HepG2 (cell line): ENCODE measurements around the gene CDK6. TPM values are rescaled to one million over a fixed set of nuclear protein-coding genes. Genes with fewer than 3 reads are reported as not detected.

Source experiments
- ATAC-seq: fragments of 200-7000 bp; cut with Tn5 transposase; 3 replicates; pipeline ENCODE4 v1.9.1; 2020; ENCODE audit warnings: mild to moderate bottlenecking, moderate library complexity
- BruUV-seq: library from RNA; stranded (reverse); fragments of 400-500 nt; replicated peaks from 2 replicates; lab custom pipeline; 2021; lab: Mats Ljungman, UMichigan
- CTCF ChIA-PET: fragments of 300-600 bp; formaldehyde crosslinking; extraction: SDS; loops from one replicate; lab custom pipeline; 2021; ENCODE audit warnings: low total read pairs, inconsistent platforms, low intra/inter-chr PET ratio; lab: Yijun Ruan, JAX
- POLR2A ChIA-PET: fragments of 350-600 bp; sonication (Branson Sonifier 250); formaldehyde crosslinking; loops from one replicate; lab custom pipeline; 2020; ENCODE audit warnings: antibody characterized with exemption, inconsistent platforms; lab: Yijun Ruan, JAX
- DNase-seq: peaks from one replicate; pipeline ENCODE4 v3.0.0-alpha.2; 2015; ENCODE audit warnings: low spot score
- FAIRE-seq: peaks from 3 replicates; lab custom pipeline; 2011; peaks lifted over from hg19 to GRCh38; lab: Jason Lieb, UNC
- H2AFZ ChIP-seq: one replicate; pipeline ENCODE4 v1.6.1; 2011; ENCODE audit warnings: low read length, inconsistent platforms
- H3K27ac ChIP-seq: fragments of 300-600 bp; 3 replicates; pipeline ENCODE4 v1.8.0; 2011; ENCODE audit warnings: mixed run types, mild to moderate bottlenecking, mixed read lengths, low read length, inconsistent platforms; ENCODE audit not compliant: insufficient read depth; ENCODE audit errors: extremely low read length
- H3K27me3 ChIP-seq, 2 experiments: fragments of 200-600 bp in 1 of 2; 2 replicates in 1 of 2; 3 replicates in 1 of 2; pipeline versions ENCODE4 v1.6.0 to v1.8.0; 2011; ENCODE audit warnings: low read length in 2 of 2, mild to moderate bottlenecking in 2 of 2, moderate library complexity in 2 of 2, inconsistent platforms in 1 of 2; ENCODE audit not compliant: insufficient read depth in 2 of 2, control insufficient read depth in 1 of 2
- H3K36me3 ChIP-seq, 2 experiments: fragments of 200-600 bp in 1 of 2; replicated peaks in 1 of 2; 2 replicates in 1 of 2; 3 replicates in 1 of 2; pipeline versions ENCODE4 v1.5.1 to v1.8.0; 2011; ENCODE audit warnings: low read length in 2 of 2, inconsistent platforms in 1 of 2; ENCODE audit not compliant: insufficient read depth in 2 of 2, control insufficient read depth in 1 of 2
- H3K4me1 ChIP-seq: 2 replicates; pipeline ENCODE4 v1.5.1; 2012; ENCODE audit warnings: low read length, inconsistent platforms; ENCODE audit not compliant: insufficient read depth
- H3K4me2 ChIP-seq: 2 replicates; pipeline ENCODE4 v1.6.0; 2011; ENCODE audit warnings: low read depth, low read length, inconsistent platforms
- H3K4me3 ChIP-seq, 3 experiments: fragments of 200-600 bp in 1 of 3; sonication (generic), shearing (Covaris generic) in 1 of 3; replicated peaks in 1 of 3; 2 replicates each; pipeline ENCODE4 v1.5.1; 2011 to 2016; ENCODE audit warnings: low read length in 3 of 3, inconsistent platforms in 2 of 3, low read depth in 2 of 3, mild to moderate bottlenecking in 2 of 3, control low read depth in 1 of 3, mixed read lengths in 1 of 3; ENCODE audit not compliant: insufficient read depth in 1 of 3
- H3K79me2 ChIP-seq: one replicate; pipeline ENCODE4 v1.6.1; 2011; ENCODE audit warnings: low read length, inconsistent platforms; ENCODE audit not compliant: insufficient read depth
- H3K9ac ChIP-seq: 2 replicates; pipeline ENCODE4 v1.6.0; 2011; ENCODE audit warnings: mild to moderate bottlenecking, low read depth, low read length, inconsistent platforms; ENCODE audit not compliant: insufficient read depth
- H3K9me3 ChIP-seq: 2 replicates; pipeline ENCODE4 v1.5.1; 2012; ENCODE audit warnings: mild to moderate bottlenecking, low read length
- H4K20me1 ChIP-seq: 2 replicates; pipeline ENCODE4 v1.6.0; 2011; ENCODE audit warnings: inconsistent platforms, mild to moderate bottlenecking, low read length, moderate library complexity; ENCODE audit not compliant: insufficient read depth
- HDAC1 ChIP-seq: sonication (generic); formaldehyde crosslinking; IDR thresholded peaks from 2 replicates; pipeline ENCODE4 v1.5.1; 2020; ENCODE audit warnings: mild to moderate bottlenecking, missing genetic modification reagents
- HNF4A ChIP-seq: sonication (generic); formaldehyde crosslinking; IDR thresholded peaks from 2 replicates; pipeline ENCODE4 v1.4.0; 2020; ENCODE audit warnings: missing genetic modification reagents
- NPAS2 ChIP-seq: sonication (generic); formaldehyde crosslinking; IDR thresholded peaks from 2 replicates; pipeline ENCODE4 v1.8.0; 2022; ENCODE audit warnings: mild to moderate bottlenecking, missing genetic modification reagents, borderline replicate concordance
- RBAK ChIP-seq: sonication (generic); formaldehyde crosslinking; IDR thresholded peaks from 2 replicates; pipeline ENCODE4 v1.5.1; 2020; ENCODE audit warnings: mild to moderate bottlenecking, missing genetic modification reagents
- TBX2 ChIP-seq: sonication (generic); formaldehyde crosslinking; IDR thresholded peaks from 2 replicates; pipeline ENCODE4 v1.5.0; 2020; ENCODE audit warnings: missing genetic modification reagents, mild to moderate bottlenecking, borderline replicate concordance
- ZNF24 ChIP-seq: fragments of 450-650 bp; IDR thresholded peaks from 2 replicates; pipeline ENCODE4 v1.6.1; 2017; ENCODE audit warnings: antibody characterized with exemption, mild to moderate bottlenecking
- ZNF331 ChIP-seq: sonication (generic); formaldehyde crosslinking; IDR thresholded peaks from 2 replicates; pipeline ENCODE4 v1.4.0; 2020; ENCODE audit warnings: missing genetic modification reagents
- ZNF501 ChIP-seq: sonication (generic); formaldehyde crosslinking; IDR thresholded peaks from 2 replicates; pipeline ENCODE4 v1.5.1; 2020; ENCODE audit warnings: mild to moderate bottlenecking, moderate library complexity, missing genetic modification reagents
- ZNF547 ChIP-seq: sonication (generic); formaldehyde crosslinking; IDR thresholded peaks from 2 replicates; pipeline ENCODE4 v1.5.1; 2020; ENCODE audit warnings: mild to moderate bottlenecking, missing genetic modification reagents
- ZNF564 ChIP-seq: sonication (generic); formaldehyde crosslinking; IDR thresholded peaks from 2 replicates; pipeline ENCODE4 v1.8.1; 2023; ENCODE audit warnings: mild to moderate bottlenecking, missing genetic modification reagents
- ZNF644 ChIP-seq: IDR thresholded peaks from 2 replicates; pipeline ENCODE4 v1.6.1; 2016; ENCODE audit warnings: low read depth
- ZNF780A ChIP-seq: sonication (generic); formaldehyde crosslinking; IDR thresholded peaks from 2 replicates; pipeline ENCODE4 v1.8.0; 2022; ENCODE audit warnings: mild to moderate bottlenecking, missing genetic modification reagents, moderate library complexity
- WGBS: methylation state at CpG from one replicate; pipeline ENCODE4 v1.1.6; 2017; ENCODE audit warnings: low lambda C conversion rate; 5-methylcytosine and 5-hydroxymethylcytosine counted together
- in situ Hi-C: cut with HindIII; loops from 2 replicates; pipeline ENCODE4 v1.10.0; 2017; ENCODE audit warnings: low pct_unique_long_range_greater_than_20kb; ENCODE audit not compliant: extremely low pct_ligation_motif_present
- intact Hi-C: fragments of 100-400 bp; cut with micrococcal nuclease; formaldehyde crosslinking; loops from one replicate; pipeline ENCODE4 v1.10.0; 2022; ENCODE audit not compliant: unreplicated experiment
- polyA plus RNA-seq, 8 experiments: library from polyadenylated mRNA; depleted of rRNA in 3 of 8; stranded (reverse) in 7 of 8; unstranded in 1 of 8; fragments of >200 nt; fragmentation: Illumina TruSeq in 4 of 8; extraction: Trizol in 4 of 8; gene quantifications; 2 replicates each; pipeline versions ENCODE4 v1.2.1 to v1.2.3, GENCODE V29; 2011 to 2016; ENCODE audit warnings: low read depth in 4 of 8, missing spikeins in 1 of 8, mixed read lengths in 1 of 8; ENCODE audit not compliant: insufficient read depth in 1 of 8
- total RNA-seq, 5 experiments: library from RNA; depleted of rRNA; stranded (reverse); fragments of >200 nt; fragmentation: Illumina TruSeq; extraction: Trizol; gene quantifications; 2 replicates each; pipeline ENCODE4 v1.2.3, GENCODE V29; 2016; ENCODE audit warnings: low read depth in 1 of 5
- TF ChIP-seq, protein P1 (sequence below): sonication (generic); formaldehyde crosslinking; IDR thresholded peaks from 2 replicates; pipeline ENCODE4 v1.8.1; 2022; ENCODE audit warnings: mild to moderate bottlenecking, missing genetic modification reagents
- TF ChIP-seq, protein P2 (sequence below): sonication (generic); IDR thresholded peaks from 2 replicates; pipeline ENCODE4 v1.6.1; 2016; ENCODE audit warnings: low read depth, borderline replicate concordance

Gene CDK6
- total and polyA plus RNA-seq, 2 of the 13 experiments (the other 11 are each of a cell fraction or from before 2014, with no cell fraction given) = 34.6 to 90.8 TPM

DNA sequence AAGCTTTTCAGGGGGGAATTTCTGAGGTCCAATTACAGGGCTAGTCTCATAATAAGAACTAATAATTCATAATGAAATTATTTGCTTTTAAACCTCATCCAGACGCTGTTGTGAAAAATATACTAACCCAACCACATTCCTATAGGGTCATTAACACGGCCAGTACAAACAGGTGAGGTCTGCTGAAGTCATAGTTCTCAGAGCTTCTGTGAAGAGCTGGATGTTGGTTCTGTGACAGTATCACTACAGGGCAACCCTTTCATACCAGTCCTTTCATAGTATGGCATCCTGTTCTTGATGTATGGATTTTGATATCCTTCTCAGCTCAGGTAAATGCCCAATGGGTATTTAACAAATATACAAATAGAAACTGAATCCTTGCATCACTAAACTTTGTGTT lies 183.8 kb downstream of the CDK6 start:
- H3K4me2 ChIP-seq = no peak overlapping the region
- no peak overlapping the region for H3K9ac ChIP-seq
- no peak overlapping the region for H3K27ac ChIP-seq
- intact Hi-C loops = no loop called here
- H3K27me3 ChIP-seq = no peaks in the 10 kb centered on the region
- no peak for ATAC-seq
- CTCF ChIA-PET = no interaction called here
- peaks cover 19% of the 10 kb centered on the region for H3K4me1 ChIP-seq
- H4K20me1 ChIP-seq = no peaks in the 10 kb centered on the region; the same call in 1 of the 2 replicates
- in situ Hi-C loops = no loop called here
- WGBS = 90% methylated on average over 2 of the region's 2 CpGs
- peaks cover 20 to 45% of the 10 kb centered on the region in 2 experiments for H3K36me3 ChIP-seq
- H3K4me3 ChIP-seq = no peak overlapping the region
- TF ChIP-seq ZNF24 (no peak), NPAS2 (CRISPR knock-in tag) (no peak), TBX2 (CRISPR knock-in tag) (no peak), ZNF564 (CRISPR knock-in tag) (no peak), ZNF644 (CRISPR knock-in tag) (no peak), ZNF547 (CRISPR knock-in tag) (no peak), RBAK (CRISPR knock-in tag) (no peak)
- TF ChIP-seq, all 625 proteins: peak for 0
- FAIRE-seq (no peak), DNase-seq (no peak)
- BruUV-seq = no TSS peak
- Histone ChIP-seq H2AFZ (no peak overlapping the region), H3K79me2 (peaks cover 21% of the 10 kb centered on the region), H3K9me3 (no peaks in the 10 kb centered on the region)
- POLR2A ChIA-PET = no interaction called here

DNA sequence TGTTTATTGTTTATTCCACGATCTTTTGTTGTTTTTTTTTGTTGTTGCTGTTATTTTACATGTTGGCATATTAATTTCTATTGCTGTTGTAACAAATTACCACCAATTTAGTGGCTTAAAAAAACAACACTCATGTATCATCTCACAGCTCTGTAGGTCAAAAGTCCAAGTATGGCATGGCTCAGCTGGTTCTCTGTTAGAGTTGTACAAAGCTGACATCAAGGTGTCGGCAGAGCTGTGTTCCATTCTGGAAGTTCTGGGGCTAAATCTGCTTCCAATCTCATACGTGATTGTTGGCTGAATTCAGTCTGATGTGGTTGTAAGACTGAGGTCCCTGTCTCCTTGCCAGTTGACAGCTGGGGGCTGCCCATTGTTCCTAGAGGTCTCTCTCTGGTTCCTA lies 186.0 kb downstream of the CDK6 start:
- no peaks in the 10 kb centered on the region; the same call in 1 of the 2 replicates for H4K20me1 ChIP-seq
- intact Hi-C loops (no loop called here), in situ Hi-C loops (no loop called here)
- H3K79me2 ChIP-seq = peaks cover 17% of the 10 kb centered on the region
- H3K4me1 ChIP-seq = peaks cover 19% of the 10 kb centered on the region
- 70% methylated on average over 3 of the region's 3 CpGs for WGBS
- H3K36me3 ChIP-seq = peaks cover 14 to 53% of the 10 kb centered on the region in 2 experiments; a peak in 4 of 5 replicates
- H2AFZ ChIP-seq = no peak overlapping the region
- H3K4me3 ChIP-seq = no peak overlapping the region
- ChIA-PET CTCF (no interaction called here), POLR2A (no interaction called here)
- no peak overlapping the region for H3K27ac ChIP-seq
- FAIRE-seq (no peak), DNase-seq (no peak), ATAC-seq (peak; percentile 51; the same call in 2 of the 3 replicates)
- no peaks in the 10 kb centered on the region for H3K27me3 ChIP-seq
- no peak overlapping the region for H3K4me2 ChIP-seq
- TF ChIP-seq ZNF644 (CRISPR knock-in tag) (0 out of 2 replicates have a peak, but pooled peaks have one; percentile 28), HNF4A (CRISPR knock-in tag) (peak; percentile 19; the same call in 1 of the 2 replicates), HDAC1 (CRISPR knock-in tag) (no peak), ZNF501 (CRISPR knock-in tag) (peak; percentile 47; the same call in 1 of the 2 replicates), ZNF780A (CRISPR knock-in tag) (no peak), ZNF331 (0 out of 2 replicates have a peak, but pooled peaks have one; percentile 46)
- TF ChIP-seq, protein P1, sequence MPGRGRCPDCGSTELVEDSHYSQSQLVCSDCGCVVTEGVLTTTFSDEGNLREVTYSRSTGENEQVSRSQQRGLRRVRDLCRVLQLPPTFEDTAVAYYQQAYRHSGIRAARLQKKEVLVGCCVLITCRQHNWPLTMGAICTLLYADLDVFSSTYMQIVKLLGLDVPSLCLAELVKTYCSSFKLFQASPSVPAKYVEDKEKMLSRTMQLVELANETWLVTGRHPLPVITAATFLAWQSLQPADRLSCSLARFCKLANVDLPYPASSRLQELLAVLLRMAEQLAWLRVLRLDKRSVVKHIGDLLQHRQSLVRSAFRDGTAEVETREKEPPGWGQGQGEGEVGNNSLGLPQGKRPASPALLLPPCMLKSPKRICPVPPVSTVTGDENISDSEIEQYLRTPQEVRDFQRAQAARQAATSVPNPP (CRISPR knock-in tag) = no peak
- TF ChIP-seq, protein P2, sequence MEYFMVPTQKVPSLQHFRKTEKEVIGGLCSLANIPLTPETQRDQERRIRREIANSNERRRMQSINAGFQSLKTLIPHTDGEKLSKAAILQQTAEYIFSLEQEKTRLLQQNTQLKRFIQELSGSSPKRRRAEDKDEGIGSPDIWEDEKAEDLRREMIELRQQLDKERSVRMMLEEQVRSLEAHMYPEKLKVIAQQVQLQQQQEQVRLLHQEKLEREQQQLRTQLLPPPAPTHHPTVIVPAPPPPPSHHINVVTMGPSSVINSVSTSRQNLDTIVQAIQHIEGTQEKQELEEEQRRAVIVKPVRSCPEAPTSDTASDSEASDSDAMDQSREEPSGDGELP = peak; percentile 42
- no peaks in the 10 kb centered on the region for H3K9me3 ChIP-seq
- no peak overlapping the region for H3K9ac ChIP-seq
- no TSS peak for BruUV-seq
